Body of pancreas (tissue), 4 donors: ENCODE data around the gene DDX19B. TPM values are rescaled to one million over a fixed set of nuclear protein-coding genes. Genes with fewer than 3 reads are reported as not detected.
"Not testable (repeated sequence)": the region's sequence is repeated elsewhere in the genome, so short reads cannot be mapped to it uniquely, and the experiment has no call there.

ENCODE experiments used
- ATAC-seq: fragments of 150-250 bp; one replicate; pipeline ENCODE4 v1.9.1; 2016
- DNase-seq, 4 donors: peaks; one replicate each; pipeline ENCODE4 v3.0.0-alpha.2; 2019
- H3K27ac ChIP-seq, 4 donors: fragments of 200-600 bp; sonication (generic); 1 replicate in 3 of 4; 2 replicates in 1 of 4; pipeline versions ENCODE4 v1.5.1 to v1.6.1; 2016 to 2019; ENCODE audit warnings: mild to moderate bottlenecking in 1 of 4, mixed read lengths in 1 of 4, moderate library complexity in 1 of 4
- H3K27me3 ChIP-seq, 2 donors: fragments of 200-600 bp; sonication (generic); one replicate each; pipeline ENCODE4 v1.6.0; 2016; ENCODE audit warnings: mild to moderate bottlenecking in 1 of 2
- H3K36me3 ChIP-seq, 2 donors: fragments of 200-600 bp; sonication (generic); replicated peaks in 1 of 2; 2 replicates each; pipeline ENCODE4 v1.5.1; 2016; ENCODE audit warnings: low read depth in 2 of 2; ENCODE audit not compliant: insufficient read depth in 1 of 2
- H3K4me1 ChIP-seq: fragments of 200-600 bp; sonication (generic); one replicate; pipeline ENCODE4 v1.6.0; 2016
- H3K4me3 ChIP-seq, 2 donors: fragments of 200-600 bp; sonication (generic); 1 replicate in 1 of 2; 2 replicates in 1 of 2; pipeline ENCODE4 v1.5.1; 2016 to 2019
- H3K9me3 ChIP-seq, 3 donors: fragments of 200-600 bp; sonication (generic); 1 replicate in 2 of 3; 2 replicates in 1 of 3; pipeline ENCODE4 v1.5.1; 2016
- CTCF ChIP-seq, 7 experiments: fragments of 450-650 bp in 4 of 7; fragments of 200-600 bp in 3 of 7; sonication (generic) in 3 of 7; IDR thresholded peaks; one replicate each; pipeline ENCODE4 v1.5.1; 2016 to 2019; ENCODE audit warnings: antibody characterized with exemption in 7 of 7
- POLR2A ChIP-seq, 3 donors: fragments of 450-650 bp; IDR thresholded peaks; one replicate each; pipeline ENCODE4 v1.6.1; 2016; ENCODE audit warnings: antibody characterized with exemption in 3 of 3, mild to moderate bottlenecking in 2 of 3
- WGBS, 2 donors: methylation state at CpG; one replicate each; pipeline ENCODE4 v1.1.5; 2017; 5-methylcytosine and 5-hydroxymethylcytosine counted together
- intact Hi-C: fragments of 100-400 bp; cut with DNase I; formaldehyde crosslinking; loops from one replicate; pipeline ENCODE4 v1.15.1; 2023
- total RNA-seq, 2 donors: library from RNA; depleted of rRNA; stranded (reverse); fragments of >200 nt; gene quantifications; one replicate each; pipeline ENCODE4 v1.1.0, GENCODE V29; 2016

Gene DDX19B
- total RNA-seq, 2 donors from 2014 or later: 31.4 to 37.9 TPM

- Histone ChIP-seq H3K27ac (no peak overlapping the region), H3K4me1 (no peaks in the 10 kb centered on the region), H3K36me3 (peaks cover 18 to 45% of the 10 kb centered on the region in 2 donors), H3K4me3 (no peak overlapping the region), H3K9me3 (no peaks in the 10 kb centered on the region), H3K27me3 (no peaks in the 10 kb centered on the region)
- DNase-seq: no peak
- TF ChIP-seq POLR2A (IDR thresholded peaks at IDR 0.05): no peak
- intact Hi-C loops: no loop called here
- 81 to 100% methylated on average over 1 of the region's 1 CpG for WGBS, 2 donors
- no peak for ATAC-seq
Observed at GRCh38 chr16:70276392-70276791, 22.6 kb upstream of the DDX19B start.

- H3K27me3 ChIP-seq, intact Hi-C loops, H3K4me3 ChIP-seq, ATAC-seq, H3K9me3 ChIP-seq, DNase-seq, H3K36me3 ChIP-seq: not testable (repeated sequence)
- peaks cover 31% of the 10 kb centered on the region for H3K4me1 ChIP-seq
- 75 to 86% methylated on average over 17 of the region's 17 CpGs for WGBS, 2 donors
- peak overlapping the region in 3 of 4 donors; percentile 90 to 98 (median 98) for H3K27ac ChIP-seq
Observed at GRCh38 chr16:70287304-70287971, 11.5 kb upstream of the DDX19B start.

GRCh38 chr16:70289229-70290094 lies 9.5 kb upstream of the DDX19B start, which contains the start of gene AARS1:
AARS1 (minus strand) TSS chr16:70289506; CDS start chr16:70282763, 6,743 bp downstream.
- no peaks in the 10 kb centered on the region for H3K27me3 ChIP-seq
- intact Hi-C loops: loop anchor here (10.0 kb wide), 1 partner anchor 55 kb away; the partner anchor contains the start of gene DDX19A
- 0 to 2% methylated on average over 17 to 53 of the region's 53 CpGs for WGBS, 2 donors

GRCh38 chr16:70290949-70291519 lies 8.0 kb upstream of the DDX19B start:
- Histone ChIP-seq H3K4me1 (peaks cover 17% of the 10 kb centered on the region), H3K4me3 (no peak overlapping the region), H3K36me3 (no peaks in the 10 kb centered on the region), H3K27me3 (no peaks in the 10 kb centered on the region), H3K9me3 (no peaks in the 10 kb centered on the region), H3K27ac (no peak overlapping the region)
- no peak for DNase-seq
- no peak for ATAC-seq
- intact Hi-C loops: loop anchor here (10.0 kb wide), 1 partner anchor 54 kb away; the partner anchor contains the start of gene DDX19A
- no peak for TF ChIP-seq POLR2A (IDR thresholded peaks at IDR 0.05)

More at GRCh38 chr16:70289229-70290094, 9.5 kb upstream of the DDX19B start, which contains the start of gene AARS1:
- DNase-seq (peak; percentile 96 to 99 (median 98)), ATAC-seq (peak; percentile 99)
- H3K36me3 ChIP-seq: no peaks in the 10 kb centered on the region
- peaks cover 17% of the 10 kb centered on the region for H3K4me1 ChIP-seq
- H3K27ac ChIP-seq: peak within 1 kb of the TSS; percentile 90 to 99 (median 98)
- peak; percentile 98 to 99 (median 98) for TF ChIP-seq POLR2A (IDR thresholded peaks at IDR 0.05)
- TF ChIP-seq CTCF (IDR thresholded peaks at IDR 0.05): peak in 1 of 7 experiments; percentile 19
- H3K9me3 ChIP-seq: no peaks in the 10 kb centered on the region
- peak within 1 kb of the TSS; percentile 21 to 70 for H3K4me3 ChIP-seq

- not testable (repeated sequence) for DNase-seq, H3K27me3 ChIP-seq, H3K36me3 ChIP-seq, H3K4me3 ChIP-seq, H3K9me3 ChIP-seq, ATAC-seq
- Histone ChIP-seq H3K4me1 (peaks cover 16% of the 10 kb centered on the region), H3K27ac (peak overlapping the region in 3 of 4 donors; percentile 12 to 43 (median 35))
- intact Hi-C loops: loop anchor here (10.0 kb wide), 1 partner anchor 53 kb away; the partner anchor contains the start of gene DDX19A
- 46 to 48% methylated on average over 11 of the region's 11 CpGs for WGBS, 2 donors
Observed at GRCh38 chr16:70292148-70292547, 6.8 kb upstream of the DDX19B start.

- Histone ChIP-seq H3K4me1 (peaks cover 8% of the 10 kb centered on the region), H3K27ac (no peak overlapping the region), H3K27me3 (no peaks in the 10 kb centered on the region), H3K4me3 (no peak overlapping the region), H3K9me3 (no peaks in the 10 kb centered on the region), H3K36me3 (no peaks in the 10 kb centered on the region)
- TF ChIP-seq POLR2A (IDR thresholded peaks at IDR 0.05) (no peak), CTCF (IDR thresholded peaks at IDR 0.05) (no peak)
- no peak for DNase-seq
- 93% methylated on average over 22 to 23 of the region's 28 CpGs for WGBS, 2 donors
- no peak for ATAC-seq
- intact Hi-C loops: loop anchor here (10.0 kb wide), 1 partner anchor 50 kb away; the partner anchor contains the start of gene DDX19A
Observed at GRCh38 chr16:70294385-70295025, 4.5 kb upstream of the DDX19B start.
